Measurements from ENCODE around the gene DUSP10.

Gene DUSP10

GRCh38 chr1:221712198-221712684, 29.6 kb downstream of the DUSP10 start:
- peak; percentile 80 for DNase-seq

GRCh38 chr1:221711656-221712055, 30.2 kb downstream of the DUSP10 start:
- no peak for DNase-seq

GRCh38 chr1:221711063-221711577, 30.8 kb downstream of the DUSP10 start:
- DNase-seq, result peak; percentile 45

- DNase-seq, result no peak
These were observed 32.0 kb downstream of the DUSP10 start for GRCh38 chr1:221709854-221710253.

GRCh38 chr1:221708987-221709386, 32.9 kb downstream of the DUSP10 start:
- DNase-seq, result peak; percentile 86

GRCh38 chr1:221708076-221708571, 33.8 kb downstream of the DUSP10 start:
- DNase-seq, result peak; percentile 84

- no peak for DNase-seq
These were observed 34.9 kb downstream of the DUSP10 start for GRCh38 chr1:221706876-221707582.

GRCh38 chr1:221706191-221706590, 35.7 kb downstream of the DUSP10 start:
- DNase-seq, result no peak

GRCh38 chr1:221704306-221704705, 37.6 kb downstream of the DUSP10 start:
- DNase-seq, result no peak

GRCh38 chr1:221701570-221702186, 40.2 kb downstream of the DUSP10 start:
- DNase-seq, result no peak

- no peak for DNase-seq
These were observed 40.9 kb downstream of the DUSP10 start for GRCh38 chr1:221700948-221701347.

- DNase-seq, result no peak
These were observed 41.4 kb downstream of the DUSP10 start for GRCh38 chr1:221700536-221700935.

- no peak for DNase-seq
These were observed 41.8 kb downstream of the DUSP10 start for GRCh38 chr1:221699978-221700519.

GRCh38 chr1:221699577-221699976, 42.3 kb downstream of the DUSP10 start:
- DNase-seq, result no peak

- peak; percentile 26 for DNase-seq
These were observed 43.1 kb downstream of the DUSP10 start for GRCh38 chr1:221698579-221699349.

- no peak for DNase-seq
These were observed 43.9 kb downstream of the DUSP10 start for GRCh38 chr1:221697923-221698425.

GRCh38 chr1:221696718-221697461, 45.0 kb downstream of the DUSP10 start:
- DNase-seq, result no peak

GRCh38 chr1:221696027-221696426, 45.9 kb downstream of the DUSP10 start:
- no peak for DNase-seq

- no peak for DNase-seq
These were observed 46.6 kb downstream of the DUSP10 start for GRCh38 chr1:221695301-221695700.

GRCh38 chr1:221694109-221694508, 47.8 kb downstream of the DUSP10 start:
- DNase-seq, result no peak

GRCh38 chr1:221693087-221693486, 48.8 kb downstream of the DUSP10 start:
- no peak for DNase-seq

- DNase-seq, result no peak
These were observed 49.2 kb downstream of the DUSP10 start for GRCh38 chr1:221692643-221693042.
